H9 (cell line): ENCODE data around the gene SLCO2A1. TPM values are rescaled to one million over a fixed set of nuclear protein-coding genes. Genes with fewer than 3 reads are reported as not detected.

Experiments used
- DNase-seq: peaks from one replicate; pipeline ENCODE4 v3.0.0-alpha.2; 2017
- H2AFZ ChIP-seq: one replicate; pipeline ENCODE4 v1.6.1; 2013; ENCODE audit warnings: mild to moderate bottlenecking, low read length, control low read depth, moderate library complexity
- H2AK5ac ChIP-seq: 2 replicates; pipeline ENCODE4 v1.6.1; 2013; ENCODE audit warnings: low read length, control low read depth, mixed read lengths; ENCODE audit not compliant: insufficient read length
- H2BK120ac ChIP-seq: one replicate; pipeline ENCODE4 v1.6.1; 2013; ENCODE audit warnings: low read depth, mild to moderate bottlenecking, low read length, control low read depth, inconsistent platforms; ENCODE audit not compliant: poor library complexity, severe bottlenecking
- H2BK12ac ChIP-seq: 2 replicates; pipeline ENCODE4 v1.6.1; 2013; ENCODE audit warnings: low read length, control low read depth, mixed read lengths, low read depth; ENCODE audit not compliant: insufficient read length
- H2BK15ac ChIP-seq: 2 replicates; pipeline ENCODE4 v1.6.1; 2013; ENCODE audit warnings: low read depth, low read length, control low read depth
- H2BK20ac ChIP-seq: one replicate; pipeline ENCODE4 v1.6.1; 2013; ENCODE audit warnings: low read depth, mild to moderate bottlenecking, low read length, control low read depth, inconsistent platforms; ENCODE audit not compliant: poor library complexity, severe bottlenecking
- H2BK5ac ChIP-seq: 2 replicates; pipeline ENCODE4 v1.6.1; 2013; ENCODE audit warnings: low read length, control low read depth, mixed read lengths; ENCODE audit not compliant: insufficient read length
- H3K14ac ChIP-seq: 2 replicates; pipeline ENCODE4 v1.6.1; 2013; ENCODE audit warnings: low read length, control low read depth; ENCODE audit not compliant: insufficient read depth
- H3K18ac ChIP-seq: 2 replicates; pipeline ENCODE4 v1.6.1; 2013; ENCODE audit warnings: low read depth, mild to moderate bottlenecking, mixed read lengths, low read length, control low read depth; ENCODE audit not compliant: insufficient read length
- H3K23ac ChIP-seq: 2 replicates; pipeline ENCODE4 v1.6.1; 2013; ENCODE audit warnings: low read length, control low read depth, mixed read lengths, low read depth; ENCODE audit not compliant: insufficient read length
- H3K23me2 ChIP-seq: 2 replicates; pipeline ENCODE4 v1.6.1; 2013; ENCODE audit warnings: low read depth, mild to moderate bottlenecking, mixed read lengths, low read length, control low read depth; ENCODE audit not compliant: insufficient read length, poor library complexity, severe bottlenecking
- H3K27ac ChIP-seq: 2 replicates; pipeline ENCODE4 v1.5.1; 2013; ENCODE audit warnings: low read length, control low read depth, mixed read lengths, low read depth; ENCODE audit not compliant: insufficient read length
- H3K27me3 ChIP-seq: 2 replicates; pipeline ENCODE4 v1.6.1; 2013; ENCODE audit warnings: low read length, control low read depth, inconsistent platforms; ENCODE audit not compliant: insufficient read depth
- H3K4ac ChIP-seq: 2 replicates; pipeline ENCODE4 v1.6.1; 2013; ENCODE audit warnings: low read depth, mild to moderate bottlenecking, control low read depth, inconsistent platforms, low read length, moderate library complexity
- H3K4me1 ChIP-seq: 2 replicates; pipeline ENCODE4 v1.6.1; 2013; ENCODE audit warnings: low read length, control low read depth, inconsistent platforms; ENCODE audit not compliant: insufficient read depth
- H3K4me2 ChIP-seq: 2 replicates; pipeline ENCODE4 v1.6.1; 2013; ENCODE audit warnings: low read length, control low read depth, mixed read lengths; ENCODE audit not compliant: insufficient read length, insufficient read depth
- H3K56ac ChIP-seq: 2 replicates; pipeline ENCODE4 v1.6.1; 2013; ENCODE audit warnings: low read depth, mild to moderate bottlenecking, mixed read lengths, low read length, control low read depth; ENCODE audit not compliant: insufficient read length
- H3K79me1 ChIP-seq: 2 replicates; pipeline ENCODE4 v1.6.1; 2013; ENCODE audit warnings: low read depth, mild to moderate bottlenecking, moderate library complexity, low read length, control low read depth, inconsistent platforms; ENCODE audit not compliant: insufficient read depth, poor library complexity, severe bottlenecking
- H3K79me2 ChIP-seq: 2 replicates; pipeline ENCODE4 v1.6.1; 2013; ENCODE audit warnings: low read length, control low read depth, inconsistent platforms; ENCODE audit not compliant: insufficient read depth
- H3K9ac ChIP-seq: 2 replicates; pipeline ENCODE4 v1.6.1; 2013; ENCODE audit warnings: low read length, control low read depth, mixed read lengths; ENCODE audit not compliant: insufficient read length; ENCODE audit errors: extremely low read depth
- H3K9me3 ChIP-seq: one replicate; pipeline ENCODE4 v1.6.1; 2013; ENCODE audit warnings: low read depth, low read length, inconsistent platforms; ENCODE audit not compliant: control insufficient read depth
- H3T11ph ChIP-seq: one replicate; pipeline ENCODE4 v1.6.1; 2013; ENCODE audit warnings: mild to moderate bottlenecking, low read length, control low read depth, inconsistent platforms
- H4K20me1 ChIP-seq: one replicate; pipeline ENCODE4 v1.6.1; 2013; ENCODE audit not compliant: control insufficient read depth, insufficient read length, insufficient read depth
- H4K5ac ChIP-seq: 2 replicates; pipeline ENCODE4 v1.6.1; 2013; ENCODE audit warnings: low read depth, mild to moderate bottlenecking, mixed read lengths, low read length, control low read depth; ENCODE audit not compliant: insufficient read length
- H4K8ac ChIP-seq: replicated peaks from 2 replicates; pipeline ENCODE4 v1.6.1; 2013; ENCODE audit warnings: low read length, control low read depth, mixed read lengths, low read depth; ENCODE audit not compliant: insufficient read length
- H4K91ac ChIP-seq: 2 replicates; pipeline ENCODE4 v1.6.1; 2013; ENCODE audit warnings: low read depth, mild to moderate bottlenecking, moderate library complexity, mixed read lengths, low read length, control low read depth; ENCODE audit not compliant: insufficient read length
- H3K27ac Mint-ChIP-seq, 3 experiments: 2 replicates in 2 of 3; 3 replicates in 1 of 3; pipeline ENCODE4 v1.8.0; 2020 to 2021; ENCODE audit warnings: mixed read lengths in 3 of 3, mild to moderate bottlenecking in 1 of 3, moderate library complexity in 1 of 3
- H3K27me3 Mint-ChIP-seq: 2 replicates; pipeline ENCODE4 v1.8.0; 2021; ENCODE audit warnings: low read depth, mild to moderate bottlenecking, moderate library complexity, mixed read lengths
- H3K36me3 Mint-ChIP-seq, 3 experiments: 2 replicates in 2 of 3; 3 replicates in 1 of 3; pipeline ENCODE4 v1.8.0; 2020 to 2021; ENCODE audit warnings: low read depth in 3 of 3, mixed read lengths in 3 of 3; ENCODE audit not compliant: insufficient read depth in 1 of 3
- H3K4me1 Mint-ChIP-seq, 2 experiments: 2 replicates each; pipeline ENCODE4 v1.8.0; 2020; ENCODE audit warnings: mixed read lengths in 2 of 2
- H3K4me3 Mint-ChIP-seq, 2 experiments: 2 replicates in 1 of 2; 3 replicates in 1 of 2; pipeline ENCODE4 v1.8.0; 2020 to 2021; ENCODE audit warnings: mild to moderate bottlenecking in 2 of 2, mixed read lengths in 2 of 2, moderate library complexity in 1 of 2
- H3K9me3 Mint-ChIP-seq, 2 experiments: 2 replicates in 1 of 2; 3 replicates in 1 of 2; pipeline ENCODE4 v1.8.0; 2020; ENCODE audit warnings: mild to moderate bottlenecking in 2 of 2, mixed read lengths in 2 of 2, moderate library complexity in 1 of 2
- CTCF ChIP-seq: fragments of 200-600 bp; sonication (generic); conservative IDR thresholded peaks from 3 replicates; pipeline ENCODE4 v1.8.0; 2021; ENCODE audit warnings: antibody characterized with exemption, mild to moderate bottlenecking
- WGBS: extraction: QIAGEN DNeasy Blood & Tissue Kit; methylation state at CpG from one replicate; pipeline ENCODE4 v1.1.7; 2013; ENCODE audit warnings: missing lambda C conversion rate, low lambda C conversion rate, mixed read lengths; ENCODE audit not compliant: insufficient read length; ENCODE audit errors: extremely low coverage; 5-methylcytosine and 5-hydroxymethylcytosine counted together
- total RNA-seq: library from RNA; stranded (reverse); gene quantifications from 2 replicates; pipeline ENCODE4 v1.2.1, GENCODE V29; 2021

Gene SLCO2A1
- total RNA-seq, 1 experiment from 2014 or later = 0.98 TPM

DNA sequence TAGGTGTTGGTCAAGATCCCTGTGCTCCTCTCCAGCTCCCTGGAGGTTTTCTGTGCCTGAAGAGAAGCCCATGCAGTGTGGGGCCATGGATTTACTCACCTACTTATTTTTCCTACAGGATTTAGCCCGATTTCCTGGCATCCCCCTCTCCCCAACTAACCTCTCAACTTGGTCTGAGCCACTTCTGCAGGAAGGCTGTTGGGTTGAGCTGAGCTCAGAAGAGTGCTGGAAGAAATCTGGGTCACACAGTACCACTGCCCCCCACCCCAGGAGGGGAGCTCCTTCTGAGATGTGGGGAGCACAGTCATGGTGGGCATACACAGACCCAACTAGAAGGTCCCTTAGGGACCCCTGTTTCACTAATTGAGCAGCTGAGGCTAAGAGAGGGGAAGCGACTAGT lies 34.4 kb upstream of the SLCO2A1 start:
- Histone ChIP-seq H2BK15ac (no peak overlapping the region), H3K4ac (no peak overlapping the region), H3K9ac (no peak overlapping the region), H2AK5ac (no peak overlapping the region), H3K56ac (no peak overlapping the region), H3K79me1 (no peaks in the 10 kb centered on the region), H3K14ac (no peak overlapping the region), H3K79me2 (no peaks in the 10 kb centered on the region), H3K18ac (no peak overlapping the region), H4K8ac (no peak overlapping the region), H2BK5ac (no peak overlapping the region), H3K23me2 (no peaks in the 10 kb centered on the region), H2BK20ac (no peak overlapping the region), H3K4me2 (no peak overlapping the region), H4K5ac (no peak overlapping the region), H2BK12ac (no peak overlapping the region), H3K9me3 (no peaks in the 10 kb centered on the region), H3K23ac (no peak overlapping the region), H3K27ac (no peak overlapping the region), H3K27me3 (no peaks in the 10 kb centered on the region; the same call in 1 of the 2 replicates), H2BK120ac (no peak overlapping the region), H3T11ph (no peak overlapping the region), H2AFZ (no peak overlapping the region), H3K4me1 (no peaks in the 10 kb centered on the region), H4K91ac (no peak overlapping the region), H4K20me1 (no peaks in the 10 kb centered on the region)
- Mint-ChIP-seq H3K27ac (no peak overlapping the region), H3K27me3 (peaks cover 13% of the 10 kb centered on the region), H3K4me3 (no peak overlapping the region), H3K9me3 (no peaks in the 10 kb centered on the region), H3K4me1 (peaks cover 5 to 19% of the 10 kb centered on the region in 2 experiments), H3K36me3 (no peaks in the 10 kb centered on the region)
- DNase-seq = no peak
- no CpG with 5 or more reads among the region's 2 CpGs for WGBS
- no peak for TF ChIP-seq CTCF
